DMS53 treated with DMSO at 0.1 percent for 48 hours (cell line): ENCODE results near the gene ATP1A4.
"Not testable (repeated sequence)": the region's sequence is repeated elsewhere in the genome, so short reads cannot be mapped to it uniquely, and the experiment has no call there.

ENCODE experiments used
- DNase-seq: peaks from one replicate; lab custom pipeline; 2025; ENCODE audit not compliant: unreplicated experiment; lab: John Stamatoyannopoulos, UW

The ATP1A4 gene

DNA sequence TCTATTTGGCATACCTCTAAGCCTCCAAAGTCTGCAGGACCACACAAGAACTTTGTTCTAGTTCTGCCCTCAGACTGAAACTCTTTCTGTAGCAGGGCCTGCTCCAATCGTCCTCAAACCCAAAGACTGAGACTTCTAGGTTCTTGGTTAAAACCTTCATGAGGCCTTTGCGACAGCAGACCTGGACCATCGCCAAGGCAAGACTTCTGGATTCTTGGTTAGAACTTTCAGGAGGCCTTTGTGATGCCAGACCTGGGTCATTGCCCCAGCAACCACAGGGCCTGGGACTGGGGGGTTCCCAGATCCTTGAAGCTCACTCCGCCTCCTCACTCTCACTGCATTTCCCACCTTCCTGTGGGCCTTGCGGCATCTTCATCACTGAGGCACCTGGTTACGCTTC, at the start of gene ATP1A4:
Gene ATP1A4 (plus strand): TSS at position 301 of the 400 bp plus-strand sequence. CDS start 438 bp downstream, outside the sequence.
- no peak for DNase-seq

DNA sequence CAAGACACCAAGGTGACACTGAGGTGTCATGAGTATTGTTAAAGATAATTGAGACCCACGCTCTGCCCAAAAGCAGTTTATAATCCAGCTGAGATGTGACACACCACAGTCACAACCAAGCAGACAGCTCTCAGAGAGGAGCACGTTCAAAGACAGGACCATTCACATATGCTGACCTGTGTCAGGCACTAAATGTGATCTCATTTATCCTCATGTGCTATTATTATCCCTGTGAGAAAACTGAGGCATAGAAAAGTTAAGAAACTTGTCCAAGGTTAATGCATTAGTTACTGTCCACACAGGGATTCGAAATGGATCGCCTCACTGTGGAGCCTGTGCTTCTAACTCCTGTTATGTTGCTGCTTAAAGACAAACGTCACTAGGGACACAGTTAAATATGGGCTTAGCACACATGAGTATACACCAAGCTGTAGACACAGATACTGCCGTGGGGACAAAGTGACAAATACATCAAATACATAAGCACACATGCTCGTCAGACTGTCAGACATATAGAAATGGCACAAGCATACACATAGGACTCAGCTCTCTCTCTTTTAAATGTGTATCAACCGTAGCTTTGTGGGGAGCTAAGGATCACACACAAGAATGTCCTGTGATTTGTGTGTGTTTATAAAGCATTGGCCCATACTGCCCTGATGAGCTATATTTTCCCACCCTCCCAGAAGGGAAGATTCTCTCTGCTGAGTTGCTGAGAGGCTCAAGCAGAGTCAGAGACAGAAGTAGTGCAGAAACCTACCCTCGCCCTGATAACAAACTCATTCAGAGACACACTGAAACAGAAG, 49.5 kb upstream of the ATP1A4 start:
- no peak for DNase-seq

DNA sequence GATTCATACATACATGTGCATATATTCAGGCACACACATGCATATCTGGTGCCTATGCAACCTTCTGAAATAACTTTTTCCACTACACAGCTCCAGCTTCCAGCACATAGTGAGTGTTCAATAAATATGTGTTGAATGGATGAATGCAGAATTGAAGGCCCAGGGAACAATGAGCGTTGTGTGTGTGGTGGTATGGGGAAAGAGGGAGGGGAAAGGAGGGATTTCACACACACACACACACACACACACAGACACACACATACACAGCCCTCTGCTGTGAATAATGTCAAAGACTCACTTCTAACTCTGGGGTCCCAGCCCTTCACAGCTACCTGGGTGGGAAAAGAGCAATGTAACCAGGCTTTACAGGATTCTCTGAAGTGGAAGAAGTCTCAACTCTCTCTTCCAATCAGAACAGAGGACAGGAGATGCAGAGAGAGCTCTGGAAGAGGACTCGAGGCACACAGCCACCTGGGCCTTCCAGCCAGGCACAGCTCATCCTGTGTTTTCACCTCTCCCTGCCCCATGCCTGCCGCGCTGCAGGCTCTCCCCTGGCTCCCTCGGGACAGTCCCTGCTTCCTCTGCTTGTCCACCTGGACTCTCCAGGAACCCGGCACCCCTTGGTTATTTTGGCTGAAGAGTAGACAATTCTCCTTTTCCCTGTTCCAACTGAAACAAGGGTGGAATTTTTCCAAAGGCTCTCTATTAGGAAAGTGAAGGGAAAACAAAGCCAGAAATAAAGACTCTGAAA, 47.6 kb upstream of the ATP1A4 start:
- DNase-seq = no peak

DNA sequence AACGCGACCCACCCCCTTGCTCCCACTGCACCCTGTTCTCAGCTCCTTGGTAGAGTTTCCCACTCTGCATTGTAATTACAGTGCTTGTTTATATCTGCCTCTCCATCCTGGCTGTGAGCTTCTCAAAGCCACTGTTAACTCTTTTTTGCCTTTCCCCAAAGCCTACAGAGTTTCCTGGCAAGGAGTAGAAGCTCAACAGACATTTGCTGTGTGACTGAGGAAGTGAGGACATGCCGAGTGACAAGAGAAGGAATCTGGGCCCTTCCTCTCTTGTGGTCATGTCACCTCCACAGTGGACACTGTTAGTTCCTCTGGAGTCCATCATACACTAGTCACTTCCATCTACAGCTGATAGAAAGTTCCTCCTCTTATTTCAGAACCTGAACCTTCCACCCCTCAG, 46.9 kb upstream of the ATP1A4 start:
- DNase-seq = no peak

DNA sequence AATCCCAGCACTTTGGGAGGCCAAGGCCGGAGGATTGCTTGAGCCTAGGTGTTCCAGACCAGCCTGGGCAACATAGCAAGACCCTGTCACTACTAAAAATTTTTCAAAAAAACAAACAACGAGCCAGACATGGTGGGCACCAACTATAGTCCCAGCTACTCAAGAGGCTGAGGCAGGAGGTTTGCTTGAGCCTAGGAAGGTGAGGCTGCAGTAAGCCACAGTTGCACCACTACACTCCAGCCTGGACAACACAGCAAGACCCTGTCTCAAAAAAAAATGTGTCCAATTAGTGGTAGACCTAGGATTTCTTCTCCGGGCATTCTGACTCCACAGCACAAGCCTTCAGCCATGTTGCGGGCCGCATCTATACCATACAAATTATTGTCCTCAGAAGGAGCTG, 46.2 kb upstream of the ATP1A4 start:
- no peak for DNase-seq

DNA sequence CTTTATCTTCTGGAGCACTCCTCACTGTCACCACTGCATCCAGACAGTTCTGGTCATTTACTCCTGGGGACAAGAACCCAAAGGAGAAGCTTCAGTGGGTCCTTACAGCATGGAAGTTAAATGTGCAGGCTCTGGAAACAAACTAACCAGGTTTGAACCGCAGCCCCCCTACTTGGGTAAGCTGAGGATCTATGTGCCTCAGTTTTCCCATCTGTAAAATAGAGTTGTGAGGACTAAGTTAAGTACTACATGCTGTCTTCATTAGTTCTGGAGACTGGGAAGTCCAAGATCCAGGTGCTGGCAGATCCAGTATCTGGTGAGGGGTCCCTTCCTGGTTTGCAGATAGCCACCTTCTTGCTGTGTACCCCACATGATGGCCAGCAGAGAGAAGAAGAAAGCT, 43.9 kb upstream of the ATP1A4 start:
- DNase-seq = no peak

DNA sequence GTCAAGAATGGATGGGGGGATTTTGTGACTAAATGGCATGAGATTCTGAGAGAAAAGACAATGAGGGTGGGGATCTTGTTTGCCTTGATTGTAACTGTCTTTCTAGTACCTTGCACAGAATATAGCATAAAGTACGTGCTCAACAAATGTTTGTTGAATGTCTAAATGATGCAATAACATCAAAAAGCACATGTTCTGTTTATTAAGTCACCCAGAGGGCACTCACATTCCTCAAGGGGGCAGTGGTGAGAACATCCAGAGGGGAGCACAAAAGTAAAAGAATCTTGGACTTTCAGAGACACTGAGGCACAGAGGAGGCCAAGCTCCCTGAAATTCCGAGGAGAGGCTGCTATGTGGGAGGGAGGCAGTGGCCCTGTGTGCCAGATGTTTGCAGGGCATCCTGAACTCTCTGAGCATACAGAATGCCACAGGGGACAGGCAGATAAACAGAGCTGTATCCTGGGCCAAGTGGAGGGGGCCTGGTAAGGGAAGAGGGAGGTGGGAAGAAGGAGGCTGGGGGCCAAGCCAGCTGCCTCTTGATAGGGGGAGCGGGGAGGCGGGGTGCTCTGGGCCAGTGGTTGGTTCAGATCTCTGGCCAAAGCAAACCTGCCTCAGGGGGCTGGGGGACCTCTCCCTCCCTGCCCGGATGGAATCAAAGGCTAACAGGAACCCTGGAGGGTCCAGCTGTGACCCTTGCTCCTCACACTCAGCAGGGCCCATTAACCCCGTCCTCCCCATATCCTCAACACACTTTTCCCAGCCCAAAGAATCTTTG, 42.3 kb upstream of the ATP1A4 start:
- DNase-seq = peak; percentile 3

DNA sequence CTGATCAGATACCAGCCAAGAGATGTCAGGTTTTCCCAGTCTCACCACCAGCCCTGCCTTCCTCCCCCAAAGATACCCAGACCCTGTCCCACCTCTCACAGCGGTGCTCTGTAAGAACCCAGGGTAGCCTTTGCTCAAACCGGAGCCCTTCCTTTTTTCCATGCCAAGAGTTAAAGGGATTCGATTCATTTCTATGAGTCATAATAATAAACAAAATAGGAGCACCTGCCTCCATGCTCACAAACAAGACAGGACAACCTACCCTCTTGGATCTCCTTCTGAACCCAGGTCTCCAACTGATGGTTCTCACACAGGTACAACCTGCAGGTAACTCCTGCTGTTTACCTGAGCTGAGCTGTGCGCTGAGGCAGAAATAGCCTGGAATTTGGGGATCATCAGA, 41.7 kb upstream of the ATP1A4 start:
- DNase-seq = peak; percentile 5

DNA sequence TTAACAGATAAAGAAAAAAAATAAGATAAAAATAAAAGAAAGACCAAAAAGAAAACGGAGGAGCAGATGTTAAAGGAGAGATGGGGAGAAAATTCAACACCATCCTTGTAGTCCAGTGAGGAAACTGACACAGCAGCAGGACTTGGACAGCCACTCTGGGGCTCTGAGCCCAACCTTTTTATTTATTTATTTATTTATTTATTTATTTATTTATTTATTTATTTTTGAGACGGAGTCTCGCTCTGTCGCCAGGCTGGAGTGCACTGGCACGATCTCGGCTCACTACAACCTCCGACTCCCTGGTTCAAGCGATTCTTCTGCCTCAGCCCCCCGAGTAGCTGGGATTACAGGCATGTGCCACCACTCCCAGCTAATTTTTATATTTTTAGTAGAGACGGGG, 39.9 kb upstream of the ATP1A4 start:
- DNase-seq = not testable (repeated sequence)

DNA sequence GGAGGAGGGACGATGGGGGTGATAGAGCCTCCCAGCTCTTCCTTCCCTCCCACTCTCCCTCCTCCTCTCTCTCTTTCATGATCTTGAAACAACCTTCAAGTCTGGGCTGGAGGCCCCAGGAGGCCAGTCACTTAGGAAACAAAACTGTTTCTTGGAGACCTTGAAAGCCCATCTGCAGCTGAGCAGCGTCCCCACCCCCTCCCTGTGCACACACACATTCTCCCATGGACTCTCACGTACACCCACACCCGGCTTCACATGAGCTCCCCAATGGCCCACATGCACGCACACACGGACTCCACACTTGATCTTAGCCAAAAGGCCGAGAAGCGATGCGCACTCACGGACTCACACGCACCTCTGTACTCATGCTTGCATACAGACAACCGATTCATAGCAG, 39.0 kb upstream of the ATP1A4 start:
- DNase-seq = no peak

DNA sequence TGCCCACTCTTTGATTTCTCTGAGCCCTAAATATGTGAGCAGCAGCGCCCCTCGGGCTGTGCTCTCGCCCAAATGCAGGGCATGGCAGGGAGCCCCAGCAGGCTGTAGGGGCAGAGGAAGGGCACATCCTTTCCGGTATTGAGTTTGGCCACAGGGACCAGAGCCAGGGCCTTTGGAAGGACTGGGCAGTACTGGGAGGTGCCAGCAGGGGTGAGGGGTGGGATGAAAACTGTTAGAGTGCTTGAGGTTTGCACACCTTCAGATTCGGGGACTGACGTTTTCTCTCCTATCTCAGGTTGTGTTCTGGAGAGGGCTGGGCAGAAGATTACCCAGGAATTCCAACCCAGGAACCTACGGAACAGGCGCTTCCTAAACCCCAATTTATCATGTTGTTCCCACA, 38.0 kb upstream of the ATP1A4 start:
- no peak for DNase-seq

DNA sequence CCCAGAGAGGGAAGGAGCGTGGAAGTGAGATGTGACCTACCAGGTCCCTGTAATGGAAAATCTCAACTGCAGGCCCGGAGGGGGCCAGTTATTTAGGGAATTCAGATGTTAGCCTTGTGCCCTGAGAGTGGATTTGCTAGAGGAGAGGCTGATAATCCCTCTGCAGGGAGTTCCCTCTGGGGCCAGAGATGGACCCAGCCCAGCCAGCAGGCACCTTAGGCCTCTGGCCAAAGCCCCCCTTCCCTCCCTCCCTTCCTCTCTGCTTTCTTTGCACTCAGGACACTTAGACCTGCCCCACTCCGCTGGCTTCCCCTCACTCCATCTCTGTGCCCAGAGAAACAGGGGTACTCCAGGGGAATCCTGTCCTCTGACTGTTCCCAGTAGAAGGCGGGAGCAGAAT, 37.3 kb upstream of the ATP1A4 start:
- no peak for DNase-seq

DNA sequence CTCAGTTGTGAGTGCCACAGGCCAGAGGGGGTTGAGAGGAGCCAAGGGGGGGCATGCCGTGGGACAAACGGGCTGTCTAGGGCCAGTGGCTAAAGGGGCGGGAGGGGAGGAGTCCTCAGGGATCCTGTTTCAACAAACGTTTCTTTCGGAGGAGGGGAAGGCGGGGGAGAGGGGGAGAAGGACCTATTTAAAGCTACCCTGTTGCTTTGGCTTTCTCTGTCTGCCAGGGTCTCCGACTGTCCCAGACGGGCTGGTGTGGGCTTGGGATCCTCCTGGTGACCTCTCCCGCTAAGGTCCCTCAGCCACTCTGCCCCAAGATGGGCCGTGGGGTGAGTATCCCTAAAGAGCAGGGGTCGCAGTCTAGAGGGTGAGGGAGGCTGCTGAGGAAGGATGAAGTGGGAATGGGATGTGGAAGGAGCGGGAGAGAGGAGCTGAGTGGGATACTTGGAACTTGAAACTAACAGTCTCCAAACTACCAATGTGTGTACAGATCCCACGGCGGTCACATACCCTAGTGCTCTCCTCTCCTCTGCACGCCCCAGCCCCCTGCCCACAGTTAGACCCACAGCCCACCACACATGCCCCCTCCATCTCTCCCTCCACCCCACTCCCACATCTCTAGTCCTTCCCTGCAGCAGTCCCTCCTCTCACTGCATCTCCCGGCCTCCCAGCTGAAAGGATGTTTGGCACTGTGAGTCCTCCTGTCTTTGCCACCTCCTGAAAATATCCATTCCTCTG, 35.7 kb upstream of the ATP1A4 start, which contains the start of gene ATP1A2:
Gene ATP1A2 (plus strand): TSS at position 215 of the 738 bp plus-strand sequence. CDS start 103 bp downstream, at position 318.
- no peak for DNase-seq

DNA sequence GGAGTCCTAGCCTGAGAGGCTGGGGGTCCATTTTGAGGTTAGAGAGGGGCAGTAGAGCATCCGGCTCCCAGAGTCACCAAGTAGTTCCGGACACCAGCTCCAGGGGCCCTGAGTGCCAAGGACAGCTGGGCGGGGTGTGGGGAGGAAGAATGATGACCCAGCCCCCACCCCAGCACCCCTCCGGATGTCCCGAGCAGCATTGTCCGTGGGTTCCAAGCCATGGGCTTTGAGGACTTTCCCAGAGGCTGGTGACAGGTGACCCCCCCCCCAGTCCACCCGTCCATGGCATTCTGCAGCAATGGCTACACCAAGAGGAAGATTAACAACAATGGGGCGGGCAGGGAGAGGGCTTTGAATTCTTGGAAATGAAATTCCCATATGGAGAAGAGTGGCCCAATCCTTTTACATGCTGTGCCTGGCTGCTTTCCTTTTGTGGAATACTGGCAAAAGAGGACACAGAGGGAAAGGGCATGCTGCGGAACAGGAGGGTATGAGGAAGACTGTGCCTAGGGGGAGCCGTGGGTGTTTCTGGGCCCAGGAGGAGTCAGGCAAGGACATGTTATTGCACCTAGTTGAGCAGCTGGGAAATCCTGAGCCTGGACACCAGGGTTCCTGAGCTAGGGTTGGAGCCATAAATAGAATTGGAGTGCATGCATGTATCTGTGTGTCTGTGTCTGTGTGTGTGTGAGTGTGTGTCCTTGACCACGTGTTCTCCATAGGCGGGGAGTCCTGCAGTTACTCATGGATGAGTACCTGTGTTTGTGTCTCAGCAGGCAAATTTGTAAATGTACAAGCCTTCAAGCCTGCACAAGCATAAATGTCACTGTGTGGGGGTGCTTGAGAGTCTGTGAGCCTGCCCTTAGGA, 34.9 kb upstream of the ATP1A4 start:
- no peak for DNase-seq

DNA sequence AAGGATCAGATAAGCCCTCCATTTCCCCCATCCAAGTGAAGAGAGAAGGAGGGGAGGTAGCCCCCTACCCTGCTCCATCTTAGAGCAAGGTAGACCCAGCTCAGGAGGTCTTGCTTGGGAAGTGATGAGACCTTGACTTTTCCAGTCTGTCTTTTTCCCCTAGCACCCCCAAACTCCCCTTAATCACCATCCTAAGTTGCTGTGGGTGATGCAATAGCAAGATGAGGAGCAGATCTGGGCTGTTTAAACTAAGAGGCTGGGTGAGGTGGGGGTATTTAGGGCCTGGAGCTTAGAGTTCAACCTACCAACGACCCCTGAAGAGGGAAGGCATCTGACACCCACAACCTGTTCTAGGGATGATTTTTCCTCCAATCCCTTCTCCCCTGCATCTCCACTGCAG, 34.1 kb upstream of the ATP1A4 start:
- no peak for DNase-seq

DNA sequence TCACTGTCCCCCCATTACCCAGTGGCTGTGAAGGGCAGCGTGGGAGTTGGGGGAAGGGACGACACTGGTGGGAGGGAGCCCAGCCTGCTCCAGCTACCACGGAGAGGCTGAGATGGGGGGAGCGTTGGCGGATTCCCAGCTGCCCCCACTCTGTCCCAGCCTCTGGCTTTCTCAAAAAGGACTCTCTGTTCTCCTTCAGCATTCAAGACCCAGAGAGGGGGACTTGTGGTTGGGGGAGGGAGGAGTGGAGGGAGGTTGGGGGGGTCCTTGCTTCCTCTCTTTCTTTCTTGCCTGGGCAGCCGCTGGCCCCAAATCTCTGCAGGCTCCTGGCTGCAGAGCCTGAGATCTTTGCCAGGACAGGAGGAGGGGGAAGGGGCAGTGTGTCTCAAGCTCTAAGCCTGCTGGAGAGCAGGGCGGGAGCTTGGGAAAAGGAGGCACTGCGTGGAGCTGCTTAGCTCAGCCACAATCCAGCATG, 33.7 kb upstream of the ATP1A4 start:
- no peak for DNase-seq

DNA sequence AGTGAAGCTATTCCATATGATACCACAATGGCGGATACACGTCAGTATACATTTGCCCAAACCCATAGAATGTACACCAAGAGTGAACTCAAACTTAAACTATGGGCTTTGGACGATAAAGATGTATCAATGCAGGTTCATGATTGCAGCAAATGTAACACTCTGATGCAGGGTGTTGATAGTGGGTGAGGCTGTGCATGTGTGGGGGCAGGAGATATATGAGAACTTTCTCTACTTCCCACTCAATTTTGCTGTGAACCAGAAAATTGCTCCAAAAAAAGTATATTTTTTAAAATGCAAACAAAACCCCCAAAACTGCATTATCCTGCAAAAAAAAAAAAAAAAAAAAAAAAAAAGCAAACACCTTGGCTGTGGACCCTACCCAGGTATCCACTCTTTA, 32.5 kb upstream of the ATP1A4 start:
- DNase-seq = no peak

DNA sequence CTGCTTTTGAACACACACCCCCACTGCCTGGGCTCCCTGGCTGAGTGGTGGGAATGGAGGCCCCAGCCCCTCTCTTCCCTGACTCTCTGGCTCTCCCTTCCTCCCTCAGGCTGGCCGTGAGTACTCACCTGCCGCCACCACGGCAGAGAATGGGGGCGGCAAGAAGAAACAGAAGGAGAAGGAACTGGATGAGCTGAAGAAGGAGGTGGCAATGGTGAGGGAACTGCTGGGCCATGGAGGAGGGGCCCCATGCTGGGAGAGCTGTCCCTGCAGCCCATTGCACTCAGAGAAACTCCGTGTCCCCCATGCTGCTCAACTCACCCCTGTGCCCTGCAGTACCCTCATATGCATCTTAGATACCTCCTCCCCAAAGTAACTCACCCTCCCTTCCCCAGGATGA, 30.6 kb upstream of the ATP1A4 start:
- DNase-seq = no peak

DNA sequence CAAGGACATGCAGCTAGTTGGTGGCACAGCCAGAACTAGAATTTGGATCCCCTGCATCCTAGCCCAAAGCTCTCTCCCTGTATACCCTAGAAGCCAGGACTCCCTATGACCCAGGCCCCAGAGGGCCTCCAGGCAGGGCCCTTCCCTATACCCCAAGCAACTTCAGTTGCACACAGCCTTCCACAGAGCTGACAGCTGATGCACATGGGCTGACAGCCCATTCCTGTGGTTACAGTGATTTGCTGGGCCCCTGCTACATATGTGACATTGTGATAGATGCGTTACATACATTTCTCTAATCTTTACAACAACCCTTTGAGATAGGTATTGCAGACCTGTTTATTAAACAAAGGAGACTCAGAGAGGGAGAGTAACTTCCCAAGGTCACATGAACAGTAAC, 30.0 kb upstream of the ATP1A4 start:
- no peak for DNase-seq

DNA sequence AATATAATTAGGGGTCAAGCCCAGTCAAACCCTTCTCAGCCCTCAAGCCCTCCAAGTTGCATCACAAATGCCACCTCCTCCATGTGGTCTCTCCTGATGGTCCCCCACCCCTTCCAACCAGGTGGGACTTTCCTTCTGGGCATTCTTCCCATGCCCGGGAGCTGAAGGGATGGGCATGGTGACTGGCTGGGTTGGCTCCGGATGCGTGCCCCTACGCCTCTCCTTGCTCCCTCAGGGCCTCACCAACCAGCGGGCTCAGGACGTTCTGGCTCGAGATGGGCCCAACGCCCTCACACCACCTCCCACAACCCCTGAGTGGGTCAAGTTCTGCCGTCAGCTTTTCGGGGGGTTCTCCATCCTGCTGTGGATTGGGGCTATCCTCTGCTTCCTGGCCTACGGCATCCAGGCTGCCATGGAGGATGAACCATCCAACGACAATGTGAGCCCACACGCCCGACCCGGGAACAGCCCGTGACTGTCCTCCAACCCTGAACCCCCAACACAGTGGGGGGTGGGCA, 28.4 kb upstream of the ATP1A4 start:
- DNase-seq = no peak
